C1 segment of cervical spinal cord (tissue), 14 donors: ENCODE results near the gene SLC19A3.
"Not testable (repeated sequence)": the region's sequence is repeated elsewhere in the genome, so short reads cannot be mapped to it uniquely, and the experiment has no call there.

Experiments
- DNase-seq, 14 donors: peaks; one replicate each; lab custom pipeline; 2025; lab: John Stamatoyannopoulos, UW

SLC19A3 gene

GRCh38 chr2:227703280-227703732 lies 14.5 kb downstream of the SLC19A3 start:
- DNase-seq = no peak

GRCh38 chr2:227701556-227701955 lies 16.3 kb downstream of the SLC19A3 start:
- no peak for DNase-seq

GRCh38 chr2:227696990-227697679 lies 20.7 kb downstream of the SLC19A3 start:
- DNase-seq = no peak

GRCh38 chr2:227687189-227687588 lies 30.6 kb downstream of the SLC19A3 start:
- DNase-seq = no peak

GRCh38 chr2:227684258-227684657 lies 33.6 kb downstream of the SLC19A3 start:
- no peak for DNase-seq

- no peak for DNase-seq
These were observed 39.9 kb downstream of the SLC19A3 start for GRCh38 chr2:227677928-227678327.

GRCh38 chr2:227674485-227674884 lies 43.3 kb downstream of the SLC19A3 start:
- no peak for DNase-seq

GRCh38 chr2:227673620-227674019 lies 44.2 kb downstream of the SLC19A3 start:
- not testable (repeated sequence) for DNase-seq

GRCh38 chr2:227671170-227671905 lies 46.5 kb downstream of the SLC19A3 start:
- no peak for DNase-seq

- not testable (repeated sequence) for DNase-seq
These were observed 51.1 kb downstream of the SLC19A3 start, which contains the start of gene SCYGR5 for GRCh38 chr2:227666631-227667170. Gene SCYGR5, plus strand, starts transcription at chr2:227666804. Its CDS starts 0 bp downstream, at chr2:227666804.

- no peak for DNase-seq
These were observed 52.5 kb downstream of the SLC19A3 start for GRCh38 chr2:227665189-227665940.

- DNase-seq = no peak
These were observed 56.0 kb downstream of the SLC19A3 start for GRCh38 chr2:227661827-227662226.

- no peak for DNase-seq
These were observed 56.7 kb downstream of the SLC19A3 start for GRCh38 chr2:227661025-227661649.

GRCh38 chr2:227657199-227657845 lies 60.5 kb downstream of the SLC19A3 start:
- DNase-seq = no peak

- no peak for DNase-seq
These were observed 62.4 kb downstream of the SLC19A3 start for GRCh38 chr2:227655454-227655853.

GRCh38 chr2:227654426-227654825 lies 63.4 kb downstream of the SLC19A3 start:
- DNase-seq = no peak

GRCh38 chr2:227653419-227653818 lies 64.4 kb downstream of the SLC19A3 start:
- no peak for DNase-seq

GRCh38 chr2:227643990-227644551 lies 73.8 kb downstream of the SLC19A3 start:
- no peak for DNase-seq

- no peak for DNase-seq
These were observed 75.2 kb downstream of the SLC19A3 start for GRCh38 chr2:227642656-227643055.

GRCh38 chr2:227634201-227634600 lies 83.6 kb downstream of the SLC19A3 start:
- no peak for DNase-seq
